GM21367 (cell line): ENCODE results near the gene ZNF471.

Experiments used
- ATAC-seq: cut with Tn5 transposase; IDR thresholded peaks from one replicate; pipeline ENCODE4 v1.9.1; 2021; ENCODE audit not compliant: unreplicated experiment

ZNF471 gene

GRCh38 chr19:56572589-56572988 lies 64.9 kb downstream of the ZNF471 start:
- ATAC-seq = no peak

- ATAC-seq = no peak
These were observed 66.3 kb downstream of the ZNF471 start for GRCh38 chr19:56573914-56574313.

GRCh38 chr19:56577719-56578602 lies 70.3 kb downstream of the ZNF471 start:
- no peak for ATAC-seq
